Activated CD4-positive, alpha-beta T cell treated with anti-CD3 and anti-CD28 coated beads for 36 hours (primary cell): ENCODE data around the gene N4BP2L2. TPM values are rescaled to one million over a fixed set of nuclear protein-coding genes. Genes with fewer than 3 reads are reported as not detected.
A peak's percentile ranks its signal among the peaks of the same experiment; 100 is the strongest.

Experiments used
- ATAC-seq: fragments of 200-7000 bp; cut with Tn5 transposase; one replicate; pipeline ENCODE4 v1.10.0; 2021; ENCODE audit warnings: mild to moderate bottlenecking, moderate library complexity
- CTCF ChIA-PET: fragments of 350-600 bp; sonication (Branson Sonifier 250); formaldehyde crosslinking; loops from one replicate; lab custom pipeline; 2021; ENCODE audit warnings: antibody characterized with exemption; lab: Charles Lee
- POLR2A ChIA-PET: fragments of 350-600 bp; sonication (Branson Sonifier 250); formaldehyde crosslinking; loops from one replicate; lab custom pipeline; 2021; ENCODE audit warnings: antibody characterized with exemption, inconsistent platforms; lab: Charles Lee
- DNase-seq: peaks from one replicate; pipeline ENCODE4 v3.0.0-alpha.2; 2020
- H3K27ac Mint-ChIP-seq: one replicate; pipeline ENCODE4 v1.8.0; 2021; ENCODE audit warnings: mixed read lengths
- H3K27me3 Mint-ChIP-seq: one replicate; pipeline ENCODE4 v1.8.0; 2021; ENCODE audit warnings: mixed read lengths
- H3K36me3 Mint-ChIP-seq: one replicate; pipeline ENCODE4 v1.8.0; 2021; ENCODE audit warnings: low read depth, mixed read lengths
- H3K4me1 Mint-ChIP-seq: one replicate; pipeline ENCODE4 v1.8.0; 2021; ENCODE audit warnings: mixed read lengths
- H3K4me3 Mint-ChIP-seq: one replicate; pipeline ENCODE4 v1.8.0; 2021; ENCODE audit warnings: mild to moderate bottlenecking, moderate library complexity, mixed read lengths
- H3K9me3 Mint-ChIP-seq: one replicate; pipeline ENCODE4 v1.8.0; 2021; ENCODE audit warnings: low read depth, mixed read lengths
- intact Hi-C, 2 experiments: fragments of 100-400 bp; cut with DNase I in 1 of 2; cut with micrococcal nuclease in 1 of 2; formaldehyde crosslinking; loops; one replicate each; pipeline versions ENCODE4 v1.14.2 to v1.15.1; 2022 to 2024; cut with DNase I, micrococcal nuclease
- total RNA-seq, 2 experiments: library from RNA; stranded (reverse); gene quantifications; one replicate each; pipeline ENCODE4 v1.2.3, GENCODE V29; 2021

The N4BP2L2 gene
- total RNA-seq, 2 experiments from 2014 or later, result 95.1 to 105 TPM

DNA sequence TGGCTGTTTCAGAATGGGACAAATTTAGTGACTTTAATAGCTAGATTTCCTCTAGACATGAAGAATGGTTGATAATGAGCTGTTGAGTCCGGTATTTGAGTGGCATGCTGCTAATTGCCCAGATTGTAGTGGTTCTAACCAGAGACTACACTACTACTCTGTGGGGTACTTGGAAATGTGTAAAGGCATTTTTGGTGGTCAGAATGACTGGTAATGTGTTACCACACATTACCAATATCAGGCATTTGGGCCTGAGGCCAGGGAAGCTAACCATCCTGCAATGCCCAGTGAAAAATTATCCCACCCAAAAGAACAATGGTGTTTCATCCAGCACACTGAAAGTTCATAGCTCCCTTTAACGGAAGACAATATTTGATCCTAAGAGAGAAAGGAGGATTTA lies 93.1 kb downstream of the N4BP2L2 start:
- ATAC-seq, result no peak

DNA sequence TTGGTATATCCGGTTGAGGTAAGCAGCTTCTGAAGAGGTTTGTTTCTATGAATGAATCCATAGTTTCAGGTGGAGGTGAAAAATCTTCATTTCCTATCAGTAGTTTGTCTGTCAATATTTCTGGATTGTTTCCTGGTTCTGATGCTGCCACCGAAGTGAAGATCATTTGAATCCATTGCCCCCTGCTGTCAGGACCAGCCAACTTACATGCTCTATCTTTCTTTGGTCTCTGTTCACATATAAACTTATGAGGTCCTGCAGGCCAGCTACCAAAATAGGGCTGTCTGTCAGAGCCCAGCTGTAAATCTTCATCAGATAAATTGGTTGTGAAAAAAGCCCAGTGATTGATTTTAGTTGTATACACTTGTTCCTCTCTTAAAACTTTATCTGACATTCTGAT lies 95.5 kb downstream of the N4BP2L2 start:
- CTCF ChIA-PET, result interaction anchor here (0.6 to 1.7 kb wide), 5 partner anchors 10 to 196 kb away, joined by 3 to 5 read pairs (median 3); no protein-coding TSS in a partner anchor
- Mint-ChIP-seq H3K27ac (no peak overlapping the region), H3K9me3 (no peaks in the 10 kb centered on the region), H3K4me1 (peaks cover 12% of the 10 kb centered on the region), H3K36me3 (no peaks in the 10 kb centered on the region), H3K27me3 (no peaks in the 10 kb centered on the region), H3K4me3 (no peak overlapping the region)
- intact Hi-C loops, result loop anchor here (5.0 kb wide), 3 partner anchors 61 to 531 kb away; no protein-coding TSS in a partner anchor
- POLR2A ChIA-PET, result no interaction called here
- ATAC-seq, result peak; percentile 53
- DNase-seq, result peak; percentile 57

More for the DNA sequence above, 93.1 kb downstream of the N4BP2L2 start:
- intact Hi-C loops, result no loop called here
- Mint-ChIP-seq H3K27me3 (no peaks in the 10 kb centered on the region), H3K36me3 (no peaks in the 10 kb centered on the region), H3K4me1 (peaks cover 21% of the 10 kb centered on the region), H3K4me3 (no peak overlapping the region), H3K27ac (no peak overlapping the region), H3K9me3 (no peaks in the 10 kb centered on the region)
- ChIA-PET POLR2A (no interaction called here), CTCF (interaction anchor here (1.4 to 1.5 kb wide), 2 partner anchors 135 to 224 kb away, joined by 3 read pairs; no protein-coding TSS in a partner anchor)
- no peak for DNase-seq

DNA sequence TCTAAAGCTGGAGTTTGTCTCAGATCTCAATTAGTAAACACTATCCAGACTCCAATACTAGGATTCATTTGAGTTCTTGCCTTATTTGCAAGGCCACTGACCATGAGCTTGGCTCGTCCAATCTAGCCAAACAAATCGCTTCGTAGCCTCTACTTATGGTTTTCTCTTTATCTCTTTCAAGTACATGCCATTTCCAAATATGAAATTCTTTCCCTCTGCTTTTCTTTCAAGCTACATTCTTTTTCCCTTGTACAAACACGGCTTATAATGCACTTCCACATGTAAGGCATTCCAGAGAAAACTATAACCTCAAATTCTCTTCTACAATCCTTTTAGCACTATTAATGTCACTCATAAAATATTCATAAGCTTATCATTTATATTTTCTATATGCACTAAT lies 99.7 kb downstream of the N4BP2L2 start:
- POLR2A ChIA-PET, result no interaction called here
- Mint-ChIP-seq H3K27ac (no peak overlapping the region), H3K4me3 (no peak overlapping the region), H3K27me3 (no peaks in the 10 kb centered on the region), H3K4me1 (peaks cover 7% of the 10 kb centered on the region), H3K36me3 (no peaks in the 10 kb centered on the region), H3K9me3 (no peaks in the 10 kb centered on the region)
- no peak for ATAC-seq
- DNase-seq, result no peak
- CTCF ChIA-PET, result interaction anchor here (0.7 to 1.2 kb wide), 3 partner anchors 10 to 1179 kb away, joined by 3 to 5 read pairs (median 4); no protein-coding TSS in a partner anchor
- intact Hi-C loops, result no loop called here

DNA sequence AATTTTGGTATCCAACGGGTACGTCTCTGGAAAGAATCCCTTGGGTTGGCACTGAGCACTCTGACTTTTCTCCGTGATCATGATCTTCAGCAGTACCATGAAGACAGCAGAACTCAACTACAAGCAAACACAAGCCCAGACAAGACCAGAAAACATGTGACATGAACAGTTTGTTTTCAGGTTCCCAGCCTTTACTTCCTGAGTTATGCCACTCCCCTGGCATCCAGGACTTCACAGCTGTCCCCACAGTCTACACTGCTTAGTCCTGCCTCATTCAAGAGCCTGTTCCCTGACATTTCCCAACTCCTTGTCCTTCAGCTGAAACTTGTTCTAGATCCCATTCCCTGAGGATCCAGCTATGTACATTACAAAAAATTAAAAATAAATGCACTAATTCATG lies 105.7 kb downstream of the N4BP2L2 start:
- Mint-ChIP-seq H3K4me3 (no peak overlapping the region), H3K9me3 (no peaks in the 10 kb centered on the region), H3K27ac (no peak overlapping the region), H3K27me3 (no peaks in the 10 kb centered on the region), H3K4me1 (peaks cover 9% of the 10 kb centered on the region), H3K36me3 (no peaks in the 10 kb centered on the region)
- ChIA-PET CTCF (interaction anchor here (0.9 kb wide), 1 partner anchor 10 kb away, joined by 3 read pairs; no protein-coding TSS in a partner anchor), POLR2A (no interaction called here)
- intact Hi-C loops, result no loop called here
- DNase-seq, result no peak
- no peak for ATAC-seq

DNA sequence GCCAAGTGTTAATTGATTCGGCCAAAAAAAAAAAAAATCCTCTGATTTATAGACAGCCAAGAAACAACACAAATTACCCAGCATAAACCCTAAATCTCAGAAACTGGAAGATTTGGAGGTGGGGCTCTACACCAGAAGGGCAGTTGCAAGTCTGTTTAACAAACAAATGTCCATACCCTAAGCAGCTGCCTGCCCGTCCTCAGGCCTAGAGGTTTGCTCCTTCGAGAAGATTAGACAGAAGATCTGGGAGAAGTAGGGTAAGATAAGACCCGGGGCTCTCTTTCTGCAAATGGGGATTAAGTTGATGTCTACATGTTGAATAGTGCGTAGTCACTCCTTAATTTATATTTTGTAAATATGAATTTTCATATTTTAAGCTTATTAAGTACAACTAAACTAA lies 107.2 kb downstream of the N4BP2L2 start:
- ChIA-PET CTCF (interaction anchor here (1.0 kb wide), 1 partner anchor 220 kb away, joined by 4 read pairs; no protein-coding TSS in a partner anchor), POLR2A (no interaction called here)
- Mint-ChIP-seq H3K4me1 (peaks cover 9% of the 10 kb centered on the region), H3K27ac (no peak overlapping the region), H3K4me3 (no peak overlapping the region), H3K36me3 (peaks cover 6% of the 10 kb centered on the region), H3K9me3 (no peaks in the 10 kb centered on the region), H3K27me3 (no peaks in the 10 kb centered on the region)
- intact Hi-C loops, result no loop called here
- DNase-seq (no peak), ATAC-seq (no peak)

DNA sequence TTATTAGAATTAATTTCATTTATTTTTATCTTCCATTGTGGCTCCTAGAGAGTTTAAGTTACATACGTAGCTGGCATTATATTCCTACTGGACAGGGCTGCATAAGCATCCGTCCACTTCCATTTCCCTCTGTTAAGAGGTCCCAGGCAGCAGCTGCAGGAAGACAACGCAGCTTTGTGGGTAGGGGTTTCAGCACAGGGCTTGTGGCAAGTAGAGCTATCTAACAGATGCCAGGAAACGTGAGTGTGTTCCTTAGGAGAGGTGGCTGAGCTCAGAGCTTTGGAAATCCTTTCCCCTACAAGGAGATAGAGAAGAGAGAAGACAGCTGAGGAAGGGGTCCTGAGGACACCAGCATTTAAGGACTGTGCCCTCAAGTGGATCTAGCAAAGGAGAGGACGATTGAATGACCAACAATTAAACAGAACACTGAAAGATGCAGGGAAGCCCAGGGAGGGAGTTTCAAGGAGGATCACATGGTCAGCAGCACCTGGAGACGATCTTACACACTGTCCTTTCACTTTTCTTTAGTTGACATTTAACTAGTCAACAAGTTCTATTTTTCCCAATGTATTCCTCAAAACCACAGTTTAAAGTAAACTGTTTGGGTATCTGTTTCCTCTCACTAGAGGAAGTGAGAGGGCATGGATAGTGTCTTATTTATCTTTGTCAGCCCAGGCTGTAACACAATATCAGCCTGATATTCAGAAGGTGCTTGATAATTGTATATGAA lies 108.4 kb downstream of the N4BP2L2 start:
- DNase-seq, result no peak
- intact Hi-C loops, result no loop called here
- peaks cover 19% of the 10 kb centered on the region for H3K4me1 Mint-ChIP-seq
- H3K27me3 Mint-ChIP-seq, result no peaks in the 10 kb centered on the region
- H3K4me3 Mint-ChIP-seq, result no peak overlapping the region
- peak overlapping the region; percentile 4 for H3K27ac Mint-ChIP-seq
- ChIA-PET POLR2A (no interaction called here), CTCF (interaction anchor here (0.5 to 1.4 kb wide), 3 partner anchors 10 to 1113 kb away, joined by 3 to 5 read pairs (median 4); no protein-coding TSS in a partner anchor)
- no peak for ATAC-seq
- no peaks in the 10 kb centered on the region for H3K9me3 Mint-ChIP-seq
- H3K36me3 Mint-ChIP-seq, result peaks cover 16% of the 10 kb centered on the region

DNA sequence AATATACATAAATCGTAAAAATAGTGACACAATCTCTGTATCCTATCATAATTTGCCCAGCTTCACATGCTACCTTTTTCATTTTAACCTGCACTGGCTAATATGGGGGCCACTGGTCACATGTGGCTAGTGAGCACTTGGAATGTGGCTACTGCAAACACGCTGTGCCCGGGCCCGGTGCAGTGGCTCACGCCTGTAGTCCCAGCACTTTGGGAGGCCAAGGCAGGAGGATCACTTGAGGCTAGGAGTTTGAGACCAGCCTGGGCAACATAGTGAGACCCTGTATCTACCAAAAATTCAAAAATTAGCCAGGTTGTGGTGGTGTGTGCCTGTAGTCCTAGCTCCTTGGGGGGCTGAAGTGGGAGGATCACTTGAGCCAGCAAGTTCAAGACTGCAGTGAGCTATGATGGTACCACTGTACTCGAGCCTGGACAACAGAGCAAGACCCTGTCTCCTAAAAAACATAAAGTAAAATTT lies 109.1 kb downstream of the N4BP2L2 start:
- Mint-ChIP-seq H3K27me3 (no peaks in the 10 kb centered on the region), H3K4me1 (peaks cover 22% of the 10 kb centered on the region), H3K36me3 (peaks cover 18% of the 10 kb centered on the region), H3K9me3 (no peaks in the 10 kb centered on the region), H3K4me3 (no peak overlapping the region), H3K27ac (peak overlapping the region; percentile 90)
- no peak for ATAC-seq
- DNase-seq, result no peak
- ChIA-PET POLR2A (no interaction called here), CTCF (interaction anchor here (0.5 to 1.4 kb wide), 5 partner anchors 10 to 1113 kb away, joined by 3 to 5 read pairs (median 3); partner anchors contain the start of gene PDS5B)
- intact Hi-C loops, result loop anchor here in 1 of 2 experiments (5.0 kb wide), 4 partner anchors 157 to 1267 kb away; partner anchors contain the start of genes FRY and HSPH1

DNA sequence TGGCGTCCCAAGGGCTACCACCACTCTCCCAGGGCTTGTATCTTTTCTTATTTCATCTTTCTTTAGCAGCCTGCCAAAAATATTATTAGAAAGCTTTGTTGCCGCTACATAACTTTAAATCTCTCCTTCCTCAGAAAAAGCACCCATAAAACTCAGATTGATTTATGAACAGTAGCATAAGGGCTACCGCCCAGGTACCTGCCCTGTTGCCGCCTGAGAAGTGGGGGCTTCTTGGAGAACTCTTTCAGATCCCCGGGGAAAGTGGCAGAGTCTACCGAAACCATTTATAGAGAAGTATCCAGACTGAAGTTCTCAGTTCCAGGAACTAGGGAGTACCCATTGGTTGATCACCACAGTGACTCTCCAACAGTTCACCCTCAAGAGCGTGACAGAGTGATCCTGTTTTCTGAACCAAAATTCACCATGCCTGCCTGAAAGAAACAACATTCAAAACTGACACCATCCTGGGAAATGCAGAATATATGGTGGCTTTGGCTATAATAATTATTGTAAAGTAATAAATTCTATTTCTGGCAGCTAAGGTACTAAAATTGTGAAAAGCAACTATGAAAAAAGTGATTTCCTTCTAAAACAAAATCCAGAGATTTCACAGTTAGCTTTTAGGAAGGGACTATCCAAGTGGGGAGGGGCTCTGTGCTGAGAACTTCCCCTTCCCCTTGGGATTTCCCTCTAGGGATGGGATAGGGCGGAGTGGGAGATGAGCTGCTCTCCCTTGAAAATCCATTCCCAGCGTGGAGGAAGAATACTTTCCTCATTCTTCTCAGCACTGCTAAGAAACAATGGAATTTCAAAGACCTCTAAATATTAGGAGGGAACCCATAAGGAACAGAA lies 109.8 kb downstream of the N4BP2L2 start:
- DNase-seq, result no peak
- H3K4me1 Mint-ChIP-seq, result peaks cover 28% of the 10 kb centered on the region
- peak overlapping the region; percentile 90 for H3K27ac Mint-ChIP-seq
- POLR2A ChIA-PET, result interaction anchor here (0.7 to 2.5 kb wide), 5 partner anchors 19 to 157 kb away, joined by 4 to 11 read pairs (median 5); partner anchors contain the start of genes BRCA2, N4BP2L2, PDS5B and ZAR1L
- CTCF ChIA-PET, result interaction anchor here (0.5 to 1.4 kb wide), 8 partner anchors 9 to 1114 kb away, joined by 3 to 5 read pairs (median 3); partner anchors contain the start of gene PDS5B
- no peaks in the 10 kb centered on the region for H3K9me3 Mint-ChIP-seq
- H3K36me3 Mint-ChIP-seq, result peaks cover 24% of the 10 kb centered on the region
- ATAC-seq, result no peak
- intact Hi-C loops, result loop anchor here in 1 of 2 experiments (1.0 to 5.0 kb wide), 7 partner anchors 109 to 1267 kb away; partner anchors contain the start of genes BRCA2, FRY, HSPH1 and N4BP2L2
- no peaks in the 10 kb centered on the region for H3K27me3 Mint-ChIP-seq
- peak overlapping the region; percentile 86 for H3K4me3 Mint-ChIP-seq

DNA sequence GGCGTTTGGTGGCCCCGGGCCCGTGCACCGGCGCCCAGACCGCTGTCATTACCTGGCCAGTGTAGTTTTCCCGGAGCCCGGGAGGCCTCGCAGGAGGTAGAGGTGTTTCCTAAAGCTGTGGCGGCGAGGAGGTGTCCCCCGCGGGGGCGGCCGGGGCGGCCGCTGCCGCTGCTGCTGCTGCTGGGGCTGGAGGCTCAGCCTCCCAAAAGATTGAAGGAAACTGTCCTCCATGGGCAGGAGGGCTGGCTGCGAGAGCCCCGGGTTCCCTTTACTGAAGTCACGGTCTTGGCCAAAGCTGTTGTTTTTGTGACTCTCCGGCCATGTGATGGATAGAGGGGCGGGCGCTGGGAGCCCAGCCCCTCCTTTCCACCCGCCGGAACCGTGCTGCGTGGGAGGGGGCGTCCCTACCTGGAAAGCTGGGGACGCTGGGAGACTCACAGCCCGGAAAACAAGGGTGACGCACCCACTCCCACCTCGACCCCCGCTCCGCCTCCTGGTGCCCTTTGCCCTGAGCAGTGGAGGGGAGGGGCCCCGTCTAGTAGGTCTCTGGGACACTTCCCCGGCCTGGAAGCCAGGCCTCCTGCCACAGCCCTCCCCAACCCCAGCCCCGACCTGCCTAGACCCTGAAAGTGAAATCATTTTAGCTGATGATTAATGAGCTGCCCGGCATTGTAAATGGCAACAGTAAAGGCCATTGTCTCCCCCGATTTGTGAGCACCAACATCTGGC lies 110.6 kb downstream of the N4BP2L2 start, which contains the start of gene N4BP2L1:
Gene N4BP2L1, minus strand, starts transcription at position 279 of the 729 bp plus-strand sequence. Its CDS starts 48 bp downstream, at position 231.
- CTCF ChIA-PET, result interaction anchor here (0.5 to 1.3 kb wide), 6 partner anchors 10 to 1115 kb away, joined by 3 to 5 read pairs (median 3); no protein-coding TSS in a partner anchor
- ATAC-seq (peak; percentile 77), DNase-seq (peak; percentile 94)
- Mint-ChIP-seq H3K36me3 (peaks cover 28% of the 10 kb centered on the region), H3K4me3 (peak within 1 kb of the TSS; percentile 86), H3K27me3 (no peaks in the 10 kb centered on the region), H3K4me1 (peaks cover 31% of the 10 kb centered on the region), H3K27ac (peak within 1 kb of the TSS; percentile 94), H3K9me3 (no peaks in the 10 kb centered on the region)
- intact Hi-C loops, result loop anchor here (1.0 to 5.0 kb wide), 10 partner anchors 19 to 1266 kb away; partner anchors contain the start of genes BRCA2 (in 1 of the 2), FRY (in 1 of the 2), HSPH1 (in 1 of the 2) and N4BP2L2 (in 1 of the 2)
- POLR2A ChIA-PET, result interaction anchor here (0.7 to 2.5 kb wide), 5 partner anchors 20 to 158 kb away, joined by 4 to 11 read pairs (median 5); partner anchors contain the start of genes BRCA2, N4BP2L2, PDS5B and ZAR1L
